H9 (cell line): ENCODE results near the gene DPM2. TPM values are rescaled to one million over a fixed set of nuclear protein-coding genes. Genes with fewer than 3 reads are reported as not detected.

Experiments
- DNase-seq: peaks from one replicate; pipeline ENCODE4 v3.0.0-alpha.2; 2017
- H2AFZ ChIP-seq: one replicate; pipeline ENCODE4 v1.6.1; 2013; ENCODE audit warnings: mild to moderate bottlenecking, low read length, control low read depth, moderate library complexity
- H2AK5ac ChIP-seq: 2 replicates; pipeline ENCODE4 v1.6.1; 2013; ENCODE audit warnings: low read length, control low read depth, mixed read lengths; ENCODE audit not compliant: insufficient read length
- H2BK120ac ChIP-seq: one replicate; pipeline ENCODE4 v1.6.1; 2013; ENCODE audit warnings: low read depth, mild to moderate bottlenecking, low read length, control low read depth, inconsistent platforms; ENCODE audit not compliant: poor library complexity, severe bottlenecking
- H2BK12ac ChIP-seq: 2 replicates; pipeline ENCODE4 v1.6.1; 2013; ENCODE audit warnings: low read length, control low read depth, mixed read lengths, low read depth; ENCODE audit not compliant: insufficient read length
- H2BK15ac ChIP-seq: 2 replicates; pipeline ENCODE4 v1.6.1; 2013; ENCODE audit warnings: low read depth, low read length, control low read depth
- H2BK20ac ChIP-seq: one replicate; pipeline ENCODE4 v1.6.1; 2013; ENCODE audit warnings: low read depth, mild to moderate bottlenecking, low read length, control low read depth, inconsistent platforms; ENCODE audit not compliant: poor library complexity, severe bottlenecking
- H2BK5ac ChIP-seq: 2 replicates; pipeline ENCODE4 v1.6.1; 2013; ENCODE audit warnings: low read length, control low read depth, mixed read lengths; ENCODE audit not compliant: insufficient read length
- H3K14ac ChIP-seq: 2 replicates; pipeline ENCODE4 v1.6.1; 2013; ENCODE audit warnings: low read length, control low read depth; ENCODE audit not compliant: insufficient read depth
- H3K18ac ChIP-seq: 2 replicates; pipeline ENCODE4 v1.6.1; 2013; ENCODE audit warnings: low read depth, mild to moderate bottlenecking, mixed read lengths, low read length, control low read depth; ENCODE audit not compliant: insufficient read length
- H3K23ac ChIP-seq: 2 replicates; pipeline ENCODE4 v1.6.1; 2013; ENCODE audit warnings: low read length, control low read depth, mixed read lengths, low read depth; ENCODE audit not compliant: insufficient read length
- H3K23me2 ChIP-seq: 2 replicates; pipeline ENCODE4 v1.6.1; 2013; ENCODE audit warnings: low read depth, mild to moderate bottlenecking, mixed read lengths, low read length, control low read depth; ENCODE audit not compliant: insufficient read length, poor library complexity, severe bottlenecking
- H3K27ac ChIP-seq: 2 replicates; pipeline ENCODE4 v1.5.1; 2013; ENCODE audit warnings: low read length, control low read depth, mixed read lengths, low read depth; ENCODE audit not compliant: insufficient read length
- H3K27me3 ChIP-seq: 2 replicates; pipeline ENCODE4 v1.6.1; 2013; ENCODE audit warnings: low read length, control low read depth, inconsistent platforms; ENCODE audit not compliant: insufficient read depth
- H3K4ac ChIP-seq: 2 replicates; pipeline ENCODE4 v1.6.1; 2013; ENCODE audit warnings: low read depth, mild to moderate bottlenecking, control low read depth, inconsistent platforms, low read length, moderate library complexity
- H3K4me1 ChIP-seq: 2 replicates; pipeline ENCODE4 v1.6.1; 2013; ENCODE audit warnings: low read length, control low read depth, inconsistent platforms; ENCODE audit not compliant: insufficient read depth
- H3K4me2 ChIP-seq: 2 replicates; pipeline ENCODE4 v1.6.1; 2013; ENCODE audit warnings: low read length, control low read depth, mixed read lengths; ENCODE audit not compliant: insufficient read length, insufficient read depth
- H3K56ac ChIP-seq: 2 replicates; pipeline ENCODE4 v1.6.1; 2013; ENCODE audit warnings: low read depth, mild to moderate bottlenecking, mixed read lengths, low read length, control low read depth; ENCODE audit not compliant: insufficient read length
- H3K79me1 ChIP-seq: 2 replicates; pipeline ENCODE4 v1.6.1; 2013; ENCODE audit warnings: low read depth, mild to moderate bottlenecking, moderate library complexity, low read length, control low read depth, inconsistent platforms; ENCODE audit not compliant: insufficient read depth, poor library complexity, severe bottlenecking
- H3K79me2 ChIP-seq: 2 replicates; pipeline ENCODE4 v1.6.1; 2013; ENCODE audit warnings: low read length, control low read depth, inconsistent platforms; ENCODE audit not compliant: insufficient read depth
- H3K9ac ChIP-seq: 2 replicates; pipeline ENCODE4 v1.6.1; 2013; ENCODE audit warnings: low read length, control low read depth, mixed read lengths; ENCODE audit not compliant: insufficient read length; ENCODE audit errors: extremely low read depth
- H3K9me3 ChIP-seq: one replicate; pipeline ENCODE4 v1.6.1; 2013; ENCODE audit warnings: low read depth, low read length, inconsistent platforms; ENCODE audit not compliant: control insufficient read depth
- H3T11ph ChIP-seq: one replicate; pipeline ENCODE4 v1.6.1; 2013; ENCODE audit warnings: mild to moderate bottlenecking, low read length, control low read depth, inconsistent platforms
- H4K20me1 ChIP-seq: one replicate; pipeline ENCODE4 v1.6.1; 2013; ENCODE audit not compliant: control insufficient read depth, insufficient read length, insufficient read depth
- H4K5ac ChIP-seq: 2 replicates; pipeline ENCODE4 v1.6.1; 2013; ENCODE audit warnings: low read depth, mild to moderate bottlenecking, mixed read lengths, low read length, control low read depth; ENCODE audit not compliant: insufficient read length
- H4K8ac ChIP-seq: replicated peaks from 2 replicates; pipeline ENCODE4 v1.6.1; 2013; ENCODE audit warnings: low read length, control low read depth, mixed read lengths, low read depth; ENCODE audit not compliant: insufficient read length
- H4K91ac ChIP-seq: 2 replicates; pipeline ENCODE4 v1.6.1; 2013; ENCODE audit warnings: low read depth, mild to moderate bottlenecking, moderate library complexity, mixed read lengths, low read length, control low read depth; ENCODE audit not compliant: insufficient read length
- H3K27ac Mint-ChIP-seq, 3 experiments: 2 replicates in 2 of 3; 3 replicates in 1 of 3; pipeline ENCODE4 v1.8.0; 2020 to 2021; ENCODE audit warnings: mixed read lengths in 3 of 3, mild to moderate bottlenecking in 1 of 3, moderate library complexity in 1 of 3
- H3K27me3 Mint-ChIP-seq: 2 replicates; pipeline ENCODE4 v1.8.0; 2021; ENCODE audit warnings: low read depth, mild to moderate bottlenecking, moderate library complexity, mixed read lengths
- H3K36me3 Mint-ChIP-seq, 3 experiments: 2 replicates in 2 of 3; 3 replicates in 1 of 3; pipeline ENCODE4 v1.8.0; 2020 to 2021; ENCODE audit warnings: low read depth in 3 of 3, mixed read lengths in 3 of 3; ENCODE audit not compliant: insufficient read depth in 1 of 3
- H3K4me1 Mint-ChIP-seq, 2 experiments: 2 replicates each; pipeline ENCODE4 v1.8.0; 2020; ENCODE audit warnings: mixed read lengths in 2 of 2
- H3K4me3 Mint-ChIP-seq, 2 experiments: 2 replicates in 1 of 2; 3 replicates in 1 of 2; pipeline ENCODE4 v1.8.0; 2020 to 2021; ENCODE audit warnings: mild to moderate bottlenecking in 2 of 2, mixed read lengths in 2 of 2, moderate library complexity in 1 of 2
- H3K9me3 Mint-ChIP-seq, 2 experiments: 2 replicates in 1 of 2; 3 replicates in 1 of 2; pipeline ENCODE4 v1.8.0; 2020; ENCODE audit warnings: mild to moderate bottlenecking in 2 of 2, mixed read lengths in 2 of 2, moderate library complexity in 1 of 2
- CTCF ChIP-seq: fragments of 200-600 bp; sonication (generic); conservative IDR thresholded peaks from 3 replicates; pipeline ENCODE4 v1.8.0; 2021; ENCODE audit warnings: antibody characterized with exemption, mild to moderate bottlenecking
- WGBS: extraction: QIAGEN DNeasy Blood & Tissue Kit; methylation state at CpG from one replicate; pipeline ENCODE4 v1.1.7; 2013; ENCODE audit warnings: missing lambda C conversion rate, low lambda C conversion rate, mixed read lengths; ENCODE audit not compliant: insufficient read length; ENCODE audit errors: extremely low coverage; 5-methylcytosine and 5-hydroxymethylcytosine counted together
- total RNA-seq: library from RNA; stranded (reverse); gene quantifications from 2 replicates; pipeline ENCODE4 v1.2.1, GENCODE V29; 2021

DPM2 gene
- total RNA-seq, 1 experiment from 2014 or later, result 46.1 TPM

GRCh38 chr9:127959398-127959797, 21.7 kb upstream of the DPM2 start:
- H3K9me3 Mint-ChIP-seq, result no peaks in the 10 kb centered on the region
- no peak overlapping the region for H2BK15ac ChIP-seq
- no peaks in the 10 kb centered on the region for H3K27me3 Mint-ChIP-seq
- no peak overlapping the region for H3K9ac ChIP-seq
- H3T11ph ChIP-seq, result no peak overlapping the region
- no peaks in the 10 kb centered on the region for H3K23me2 ChIP-seq
- peak overlapping the region in 1 of 3 experiments; percentile 92; a peak in 1 of 7 replicates for H3K27ac Mint-ChIP-seq
- no peak for DNase-seq
- no peak overlapping the region for H3K18ac ChIP-seq
- WGBS, result no CpG with 5 or more reads among the region's 4 CpGs
- H4K8ac ChIP-seq, result no peak overlapping the region
- peaks cover 3% of the 10 kb centered on the region; the same call in 1 of the 2 replicates for H3K4me1 ChIP-seq
- TF ChIP-seq CTCF, result no peak
- peaks cover 3% of the 10 kb centered on the region for H4K20me1 ChIP-seq
- peaks cover 9% of the 10 kb centered on the region; the same call in 1 of the 2 replicates for H3K79me2 ChIP-seq
- H3K9me3 ChIP-seq, result no peaks in the 10 kb centered on the region
- no peaks in the 10 kb centered on the region for H3K27me3 ChIP-seq
- H3K4ac ChIP-seq, result no peak overlapping the region
- peaks cover 0 to 9% (median 6%) of the 10 kb centered on the region in 3 experiments; a peak in 5 of 7 replicates for H3K36me3 Mint-ChIP-seq
- H3K14ac ChIP-seq, result no peak overlapping the region
- H2BK120ac ChIP-seq, result no peak overlapping the region
- no peak overlapping the region for H2AFZ ChIP-seq
- no peak overlapping the region for H4K5ac ChIP-seq
- H3K79me1 ChIP-seq, result peaks cover 5% of the 10 kb centered on the region
- no peak overlapping the region for H3K27ac ChIP-seq
- no peak overlapping the region for H4K91ac ChIP-seq
- H3K4me1 Mint-ChIP-seq, result peaks cover 46 to 53% of the 10 kb centered on the region in 2 experiments
- H3K23ac ChIP-seq, result no peak overlapping the region
- no peak overlapping the region for H2BK12ac ChIP-seq
- no peak overlapping the region for H3K56ac ChIP-seq
- no peak overlapping the region for H2BK5ac ChIP-seq
- no peak overlapping the region for H3K4me2 ChIP-seq
- H2AK5ac ChIP-seq, result no peak overlapping the region
- H3K4me3 Mint-ChIP-seq, result no peak overlapping the region
- H2BK20ac ChIP-seq, result no peak overlapping the region
